GM10847 (cell line): ENCODE data around the gene EPHB2.

Experiments used
- POLR2A ChIP-seq: IDR thresholded peaks from 2 replicates; pipeline ENCODE4 v1.6.1; 2011; ENCODE audit not compliant: insufficient read length; ENCODE audit errors: extremely low read depth

Gene EPHB2

GRCh38 chr1:22792396-22793160 is 81.9 kb downstream of the EPHB2 start:
- no peak for TF ChIP-seq POLR2A

GRCh38 chr1:22793647-22794046 is 83.0 kb downstream of the EPHB2 start:
- no peak for TF ChIP-seq POLR2A

GRCh38 chr1:22794647-22795365 is 84.2 kb downstream of the EPHB2 start:
- TF ChIP-seq POLR2A, result no peak

DNA sequence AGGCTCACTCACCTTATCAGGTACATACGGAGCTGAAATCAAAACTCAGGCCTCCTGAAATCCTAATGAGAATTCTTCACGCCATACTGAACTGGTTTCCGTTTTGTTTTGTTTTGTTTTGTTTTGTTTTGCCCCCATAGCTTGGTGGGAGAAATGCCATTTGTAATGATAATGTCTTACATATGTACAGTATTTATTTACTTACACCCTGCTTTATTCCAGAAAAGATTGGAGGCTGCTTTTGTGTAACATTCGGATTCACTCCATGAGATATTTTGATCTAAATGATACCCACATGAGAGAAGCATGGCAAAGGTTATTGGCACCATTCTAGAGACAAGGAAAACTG is 84.7 kb downstream of the EPHB2 start:
- TF ChIP-seq POLR2A, result no peak

DNA sequence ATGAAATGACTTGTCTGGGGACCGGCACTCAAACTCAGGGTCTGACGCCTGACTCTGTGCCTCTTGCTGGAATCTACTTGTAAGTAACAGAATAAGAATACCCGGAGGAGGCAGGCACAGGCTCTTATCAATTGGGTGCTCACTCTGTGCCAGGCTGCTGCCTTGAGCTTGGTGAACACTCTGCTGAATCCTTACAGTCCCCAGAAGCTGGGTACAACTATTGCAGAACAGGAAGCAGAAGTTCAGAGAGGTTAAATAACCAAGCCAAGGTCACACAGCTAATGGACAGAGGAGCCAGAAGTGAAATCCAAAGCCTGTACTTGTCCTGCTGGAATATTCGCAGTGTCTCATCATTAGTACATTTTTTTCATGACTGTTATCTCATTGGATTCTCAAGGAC is 86.0 kb downstream of the EPHB2 start:
- no peak for TF ChIP-seq POLR2A

DNA sequence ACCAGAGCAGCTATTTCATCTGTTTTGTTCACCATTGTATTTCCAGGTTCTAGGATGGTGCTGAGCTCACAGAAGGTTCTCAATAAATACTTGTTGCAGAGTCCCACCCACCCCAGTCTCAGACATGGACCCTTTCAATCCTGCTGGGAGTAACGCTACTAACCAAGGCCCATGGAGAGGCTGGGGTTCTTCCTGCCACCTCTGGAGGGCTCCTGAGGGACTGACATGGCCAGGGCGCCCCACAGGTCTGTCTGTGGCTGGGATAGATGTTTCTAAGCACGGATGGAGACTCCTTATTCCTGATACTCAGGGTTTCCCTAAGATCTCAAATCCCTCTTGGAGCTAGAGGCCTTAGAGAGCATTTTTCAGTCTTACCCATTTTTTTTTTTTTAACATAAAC is 87.4 kb downstream of the EPHB2 start:
- TF ChIP-seq POLR2A, result no peak

DNA sequence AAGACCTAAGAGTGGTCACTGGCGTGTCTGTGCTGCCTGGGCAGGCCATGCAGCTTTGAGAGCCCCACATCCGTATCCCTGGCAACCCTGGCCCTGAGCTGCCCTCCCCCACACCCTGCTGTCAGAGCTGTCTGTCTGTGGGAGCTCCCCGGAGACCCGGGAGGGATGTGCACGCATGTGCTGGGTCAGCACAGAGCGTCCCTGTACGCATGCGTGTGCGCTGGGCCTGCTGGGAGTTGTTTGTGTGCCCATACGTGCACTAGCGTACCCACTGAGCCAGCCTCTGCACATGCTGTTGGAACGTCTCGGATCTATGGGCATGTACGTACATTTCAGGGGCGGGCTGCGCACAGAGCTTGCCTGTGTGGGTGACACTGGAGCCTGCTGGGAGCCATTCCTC is 89.3 kb downstream of the EPHB2 start:
- TF ChIP-seq POLR2A, result no peak

DNA sequence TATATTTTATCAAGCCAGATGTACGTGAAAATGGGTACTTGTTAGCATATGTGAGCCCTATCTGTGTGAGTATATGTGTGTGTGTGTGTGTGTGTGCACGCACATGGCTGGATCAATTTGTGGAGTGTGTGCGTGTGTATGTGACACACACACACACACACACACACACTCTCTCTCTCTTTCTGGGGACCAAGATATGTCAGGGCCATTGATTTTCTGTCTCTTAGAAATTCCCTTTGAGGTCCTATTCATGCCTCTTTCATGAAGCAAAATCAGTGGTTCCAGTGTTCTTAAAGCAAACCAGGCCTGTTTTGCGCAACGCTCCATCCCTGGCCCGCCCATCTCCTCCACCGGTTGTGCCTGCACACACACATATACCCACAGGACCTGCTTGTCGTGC is 90.0 kb downstream of the EPHB2 start:
- no peak for TF ChIP-seq POLR2A

DNA sequence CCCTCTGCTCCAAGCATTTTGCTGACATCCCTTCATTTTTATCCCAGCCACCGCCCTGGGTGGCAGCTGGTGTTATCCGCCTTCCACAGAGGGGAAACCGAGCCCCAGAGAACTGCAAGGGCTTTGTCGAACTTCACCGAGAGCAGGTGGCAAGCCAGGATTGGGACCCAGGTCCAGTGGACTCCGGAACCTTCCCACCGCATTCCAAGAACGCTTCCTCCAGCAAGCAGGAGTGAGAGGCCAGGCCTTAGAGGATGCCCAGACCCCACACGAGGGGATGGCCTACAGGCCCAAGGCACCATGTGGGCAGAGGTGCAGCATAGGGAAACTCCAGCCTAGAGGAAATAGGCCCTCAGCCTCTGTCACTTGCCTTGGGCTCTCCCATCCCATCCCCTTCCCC is 90.7 kb downstream of the EPHB2 start:
- no peak for TF ChIP-seq POLR2A

DNA sequence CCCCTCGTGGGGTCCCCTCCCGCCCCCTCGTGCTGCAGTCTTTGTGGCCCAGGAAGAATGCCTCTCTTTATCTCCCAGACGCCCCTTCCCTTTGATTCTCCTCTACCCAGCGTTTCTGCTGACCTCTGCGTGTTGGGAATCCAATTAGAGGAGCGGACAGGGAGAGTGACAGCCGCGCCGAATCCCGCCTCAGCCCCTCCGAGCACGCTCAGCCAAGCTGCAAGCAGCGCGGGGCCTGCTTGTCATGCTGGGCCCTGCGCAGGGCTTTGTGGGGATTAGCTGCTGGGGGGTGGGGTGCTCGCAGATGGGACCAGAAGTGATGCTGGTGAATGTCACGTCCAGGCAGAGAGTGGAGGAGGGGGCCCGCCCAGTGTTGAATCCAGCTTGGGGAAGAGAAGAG is 91.1 kb downstream of the EPHB2 start:
- no peak for TF ChIP-seq POLR2A

GRCh38 chr1:22803833-22804232 is 93.2 kb downstream of the EPHB2 start:
- TF ChIP-seq POLR2A, result no peak

GRCh38 chr1:22804406-22804805 is 93.8 kb downstream of the EPHB2 start:
- no peak for TF ChIP-seq POLR2A

GRCh38 chr1:22804969-22805671 is 94.5 kb downstream of the EPHB2 start:
- no peak for TF ChIP-seq POLR2A

DNA sequence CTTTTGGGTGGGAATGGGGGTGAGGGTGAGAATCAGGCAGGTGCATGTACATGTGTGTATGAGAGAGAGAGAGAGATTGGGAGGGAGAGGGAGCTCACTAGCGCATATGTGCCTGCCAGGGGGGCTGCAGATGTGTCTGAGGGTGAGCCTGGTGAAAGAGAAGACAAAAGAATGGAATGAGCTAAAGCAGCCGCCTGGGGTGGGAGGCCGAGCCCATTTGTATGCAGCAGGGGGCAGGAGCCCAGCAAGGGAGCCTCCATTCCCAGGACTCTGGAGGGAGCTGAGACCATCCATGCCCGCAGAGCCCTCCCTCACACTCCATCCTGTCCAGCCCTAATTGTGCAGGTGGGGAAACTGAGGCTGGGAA is 95.0 kb downstream of the EPHB2 start:
- TF ChIP-seq POLR2A, result no peak

GRCh38 chr1:22806584-22806983 is 95.9 kb downstream of the EPHB2 start:
- no peak for TF ChIP-seq POLR2A

DNA sequence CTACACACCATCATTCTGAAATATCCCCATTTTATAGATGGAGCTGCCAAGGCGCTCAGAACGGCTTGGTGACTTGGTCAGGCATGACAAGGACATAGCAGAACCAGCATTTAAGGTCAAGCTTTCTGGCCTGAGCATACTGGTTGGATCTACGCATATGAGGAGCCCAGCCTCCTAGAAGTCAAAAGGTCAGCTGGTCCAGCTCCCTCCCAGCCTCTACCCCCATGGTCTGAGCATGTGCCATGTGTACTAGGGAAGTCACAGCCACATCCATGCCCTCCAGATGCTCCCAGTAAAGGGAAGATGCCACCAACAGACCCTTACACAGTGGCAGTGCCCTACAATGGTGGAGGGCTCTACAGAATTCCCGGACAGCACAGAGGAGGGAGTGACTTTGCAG is 96.7 kb downstream of the EPHB2 start:
- TF ChIP-seq POLR2A, result no peak
